ENCODE results near the gene OR2C3. TPM values are rescaled to one million over a fixed set of nuclear protein-coding genes. Genes with fewer than 3 reads are reported as not detected.

OR2C3 gene
- total and polyA plus RNA-seq, 2 of the 8 experiments (the other 6 are each of a cell fraction or from before 2014, with no cell fraction given) = not detected

GRCh38 chr1:247496581-247497285 lies 39.5 kb downstream of the OR2C3 start:
- Histone ChIP-seq H3K27ac (ENCODE audit: low read depth, low read length) (no peak overlapping the region), H4K91ac (replicated peaks; ENCODE audit: insufficient read length, low read length) (no peak overlapping the region), H3K9me3 (ENCODE audit: insufficient read depth in 2 of 2, low read depth in 1 of 2, low read length in 1 of 2) (no peaks in the 10 kb centered on the region), H2BK15ac (ENCODE audit: low read length) (no peak overlapping the region), H3K14ac (ENCODE audit: insufficient read length) (no peak overlapping the region), H3K4ac (replicated peaks; ENCODE audit: insufficient read length, low read depth, low read length) (no peak overlapping the region), H3K36me3 (ENCODE audit: control insufficient read depth in 2 of 4, insufficient read depth in 4 of 4, low read length in 3 of 4) (no peaks in the 10 kb centered on the region), H2AFZ (ENCODE audit: low read length) (no peak overlapping the region), H2BK5ac (ENCODE audit: low read depth, low read length) (no peak overlapping the region), H3K4me1 (replicated peaks in 1 of 4; ENCODE audit: control insufficient read depth in 3 of 4, insufficient read depth in 4 of 4, low read length in 3 of 4) (no peaks in the 10 kb centered on the region), H3K23me2 (ENCODE audit: low read depth, low read length) (no peaks in the 10 kb centered on the region), H2BK12ac (ENCODE audit: low read depth, low read length) (no peak overlapping the region), H3K56ac (replicated peaks; ENCODE audit: insufficient read length, low read depth, low read length) (no peak overlapping the region), H2BK120ac (replicated peaks; ENCODE audit: low read depth, low read length) (no peak overlapping the region), H3K79me1 (ENCODE audit: low read depth, low read length) (no peaks in the 10 kb centered on the region), H3K23ac (ENCODE audit: insufficient read length) (no peak overlapping the region), H2BK20ac (ENCODE audit: low read length) (no peak overlapping the region), H2AK5ac (ENCODE audit: low read depth, low read length) (no peak overlapping the region), H4K20me1 (replicated peaks in 1 of 2; ENCODE audit: control insufficient read depth in 1 of 2, insufficient read depth in 2 of 2, low read length in 2 of 2) (no peaks in the 10 kb centered on the region), H3K27me3 (replicated peaks in 1 of 4; ENCODE audit: control insufficient read depth in 3 of 4, extremely low read depth in 1 of 4, insufficient read depth in 3 of 4, low read length in 3 of 4) (no peaks in the 10 kb centered on the region), H3K18ac (ENCODE audit: extremely low read depth, low read length) (no peak overlapping the region), H4K8ac (ENCODE audit: extremely low read depth, insufficient read depth, low read length) (no peak overlapping the region), H3K79me2 (ENCODE audit: control insufficient read depth in 1 of 2, insufficient read depth in 2 of 2, low read length in 2 of 2) (no peaks in the 10 kb centered on the region), H4K5ac (ENCODE audit: insufficient read length, low read depth, low read length) (no peak overlapping the region), H3K4me3 (ENCODE audit: extremely low read depth in 1 of 4, insufficient read depth in 2 of 4, low read depth in 3 of 4, low read length in 4 of 4) (no peak overlapping the region), H3K9ac (replicated peaks in 1 of 4; ENCODE audit: extremely low read depth in 1 of 4, low read depth in 3 of 4, low read length in 3 of 4) (no peak overlapping the region), H3K4me2 (ENCODE audit: insufficient read depth in 1 of 2, low read depth in 2 of 2, low read length in 2 of 2) (no peak overlapping the region)
- POLR2A ChIA-PET (ENCODE audit: partially characterized antibody) = no interaction called here
- CTCF ChIA-PET (ENCODE audit: partially characterized antibody) = interaction anchor here (0.6 to 1.5 kb wide), 2 partner anchors 9 to 157 kb away, joined by 3 to 8 read pairs; no protein-coding TSS in a partner anchor
- no peak for FAIRE-seq
- TF ChIP-seq TCF12 (IDR thresholded peaks at IDR 0.05; ENCODE audit: low read depth, low read length) (no peak), ATF2 (IDR thresholded peaks at IDR 0.05; ENCODE audit: low read length) (no peak), GABPA (IDR thresholded peaks at IDR 0.05; ENCODE audit: borderline replicate concordance, insufficient read depth, low read length) (no peak), YY1 (IDR thresholded peaks at IDR 0.05; ENCODE audit: low read depth, low read length) (no peak), PHF8 (conservative IDR thresholded peaks at IDR 0.05; ENCODE audit: low read depth, low read length) (no peak), SP2 (IDR thresholded peaks at IDR 0.05; ENCODE audit: low read length) (no peak)
- 91% methylated on average over 10 of the region's 10 CpGs; no CpG with 5 or more reads in 1 of the 2 experiments for WGBS, 2 experiments (ENCODE audit: extremely low coverage in 1 of 2, insufficient coverage in 1 of 2, insufficient read length in 1 of 2, insufficient replicate concordance in 2 of 2, low coverage in 1 of 2, low lambda C conversion rate in 2 of 2, missing lambda C conversion rate in 1 of 2)
- DNase-seq (ENCODE audit: low read depth in 1 of 2, low spot score in 2 of 2) = no peak

All from H1 (cell line).